HG03439 (cell line): ENCODE results near the gene KRT71.
A peak's percentile ranks its signal among the peaks of the same experiment; 100 is the strongest.

ENCODE experiments used
- ATAC-seq: cut with Tn5 transposase; IDR thresholded peaks from one replicate; pipeline ENCODE4 v1.9.1; 2021; ENCODE audit warnings: mild to moderate bottlenecking, moderate library complexity; ENCODE audit not compliant: unreplicated experiment

The KRT71 gene

GRCh38 chr12:52539821-52540173 lies 13.1 kb downstream of the KRT71 start:
- no peak for ATAC-seq

GRCh38 chr12:52539083-52539820 lies 13.7 kb downstream of the KRT71 start:
- no peak for ATAC-seq

- ATAC-seq, result no peak
These were observed 15.8 kb downstream of the KRT71 start for GRCh38 chr12:52537101-52537500.

GRCh38 chr12:52535574-52535973 lies 17.4 kb downstream of the KRT71 start:
- no peak for ATAC-seq

GRCh38 chr12:52534482-52534881 lies 18.5 kb downstream of the KRT71 start:
- no peak for ATAC-seq

- ATAC-seq, result no peak
These were observed 19.1 kb downstream of the KRT71 start for GRCh38 chr12:52533686-52534470.

GRCh38 chr12:52532636-52533035 lies 20.3 kb downstream of the KRT71 start:
- ATAC-seq, result no peak

- ATAC-seq, result no peak
These were observed 21.2 kb downstream of the KRT71 start for GRCh38 chr12:52531566-52532300.

- ATAC-seq, result no peak
These were observed 22.0 kb downstream of the KRT71 start for GRCh38 chr12:52530905-52531304.

GRCh38 chr12:52530366-52530765 lies 22.6 kb downstream of the KRT71 start:
- ATAC-seq, result no peak

- ATAC-seq, result no peak
These were observed 23.1 kb downstream of the KRT71 start for GRCh38 chr12:52529846-52530245.

- no peak for ATAC-seq
These were observed 23.5 kb downstream of the KRT71 start for GRCh38 chr12:52529417-52529816.

GRCh38 chr12:52528641-52529143 lies 24.3 kb downstream of the KRT71 start:
- ATAC-seq, result no peak

- no peak for ATAC-seq
These were observed 25.7 kb downstream of the KRT71 start for GRCh38 chr12:52527121-52527800.

- ATAC-seq, result no peak
These were observed 26.4 kb downstream of the KRT71 start for GRCh38 chr12:52526511-52526951.

GRCh38 chr12:52525661-52526499 lies 27.1 kb downstream of the KRT71 start:
- ATAC-seq, result no peak

GRCh38 chr12:52524898-52525591 lies 27.9 kb downstream of the KRT71 start:
- ATAC-seq, result peak; percentile 63

GRCh38 chr12:52524241-52524897 lies 28.6 kb downstream of the KRT71 start:
- ATAC-seq, result no peak

- no peak for ATAC-seq
These were observed 29.1 kb downstream of the KRT71 start for GRCh38 chr12:52523824-52524223.
